ENCODE data around the gene KCND2. TPM values are rescaled to one million over a fixed set of nuclear protein-coding genes. Genes with fewer than 3 reads are reported as not detected.

KCND2 gene
- total RNA-seq, 1 donor from 2014 or later, result 2.9 TPM

- H3K9me3 Mint-ChIP-seq, result no peaks in the 10 kb centered on the region
- H3K27me3 ChIP-seq, result no peaks in the 10 kb centered on the region
- no peak overlapping the region for H3K27ac ChIP-seq
- H3K4me1 ChIP-seq, result no peaks in the 10 kb centered on the region
- H3K4me1 Mint-ChIP-seq, result no peaks in the 10 kb centered on the region
- H2AFZ ChIP-seq (replicated peaks), result no peak overlapping the region
- H3K9me3 ChIP-seq (ENCODE audit: low read depth), result no peaks in the 10 kb centered on the region
- no peaks in the 10 kb centered on the region for H3K27me3 Mint-ChIP-seq (ENCODE audit: insufficient read depth, low read depth)
- no peak overlapping the region for H3K9ac ChIP-seq
- no peak for DNase-seq (ENCODE audit: low spot score)
- no peaks in the 10 kb centered on the region for H3K79me2 ChIP-seq (ENCODE audit: low read depth)
- no peak for TF ChIP-seq EZH2 (IDR thresholded peaks at IDR 0.05)
- no peak for TF ChIP-seq CTCF (IDR thresholded peaks at IDR 0.05)
- TF ChIP-seq EZH2phosphoT487 (IDR thresholded peaks at IDR 0.05), result no peak
- no peaks in the 10 kb centered on the region for H4K20me1 ChIP-seq (ENCODE audit: low read depth)
- no peak overlapping the region for H3K27ac Mint-ChIP-seq
- no peaks in the 10 kb centered on the region for H3K36me3 ChIP-seq
- H3K4me3 Mint-ChIP-seq, result no peak overlapping the region
- no peaks in the 10 kb centered on the region for H3F3A ChIP-seq (ENCODE audit: low read depth)
- no peaks in the 10 kb centered on the region for H3K36me3 Mint-ChIP-seq
- no peak overlapping the region for H3K4me3 ChIP-seq
- H3K4me2 ChIP-seq, result no peak overlapping the region
Measured at GRCh38 chr7:120468611-120469010, 195.6 kb downstream of the KCND2 start.

GRCh38 chr7:120472892-120473291 is 199.9 kb downstream of the KCND2 start:
- Histone ChIP-seq H3F3A (ENCODE audit: low read depth) (no peaks in the 10 kb centered on the region), H4K20me1 (ENCODE audit: low read depth) (no peaks in the 10 kb centered on the region), H3K27ac (no peak overlapping the region), H2AFZ (replicated peaks) (no peak overlapping the region), H3K9me3 (ENCODE audit: low read depth) (no peaks in the 10 kb centered on the region), H3K9ac (no peak overlapping the region), H3K4me1 (no peaks in the 10 kb centered on the region), H3K36me3 (no peaks in the 10 kb centered on the region), H3K4me2 (no peak overlapping the region), H3K4me3 (no peak overlapping the region), H3K79me2 (ENCODE audit: low read depth) (no peaks in the 10 kb centered on the region), H3K27me3 (no peaks in the 10 kb centered on the region)
- Mint-ChIP-seq H3K9me3 (no peaks in the 10 kb centered on the region), H3K4me3 (no peak overlapping the region), H3K4me1 (no peaks in the 10 kb centered on the region), H3K36me3 (no peaks in the 10 kb centered on the region), H3K27ac (no peak overlapping the region), H3K27me3 (ENCODE audit: insufficient read depth, low read depth) (no peaks in the 10 kb centered on the region)
- no peak for DNase-seq (ENCODE audit: low spot score)
- no peak for TF ChIP-seq EZH2phosphoT487 (IDR thresholded peaks at IDR 0.05)
- no peak for TF ChIP-seq EZH2 (IDR thresholded peaks at IDR 0.05)
- no peak for TF ChIP-seq CTCF (IDR thresholded peaks at IDR 0.05)

- H3K36me3 ChIP-seq, result no peaks in the 10 kb centered on the region
- TF ChIP-seq EZH2 (IDR thresholded peaks at IDR 0.05), result no peak
- no peak for TF ChIP-seq EZH2phosphoT487 (IDR thresholded peaks at IDR 0.05)
- no peak for TF ChIP-seq CTCF (IDR thresholded peaks at IDR 0.05)
- no peaks in the 10 kb centered on the region for H3K79me2 ChIP-seq (ENCODE audit: low read depth)
- H3K4me1 Mint-ChIP-seq, result no peaks in the 10 kb centered on the region
- H3K4me1 ChIP-seq, result no peaks in the 10 kb centered on the region
- H3K4me3 Mint-ChIP-seq, result no peak overlapping the region
- no peak overlapping the region for H3K27ac ChIP-seq
- H3K9ac ChIP-seq, result no peak overlapping the region
- no peaks in the 10 kb centered on the region for H3F3A ChIP-seq (ENCODE audit: low read depth)
- no peaks in the 10 kb centered on the region for H3K9me3 Mint-ChIP-seq
- H3K4me3 ChIP-seq, result no peak overlapping the region
- H3K27me3 Mint-ChIP-seq (ENCODE audit: insufficient read depth, low read depth), result no peaks in the 10 kb centered on the region
- H3K27me3 ChIP-seq, result no peaks in the 10 kb centered on the region
- H3K4me2 ChIP-seq, result no peak overlapping the region
- no peak overlapping the region for H3K27ac Mint-ChIP-seq
- H3K9me3 ChIP-seq (ENCODE audit: low read depth), result no peaks in the 10 kb centered on the region
- no peaks in the 10 kb centered on the region for H3K36me3 Mint-ChIP-seq
- no peaks in the 10 kb centered on the region for H4K20me1 ChIP-seq (ENCODE audit: low read depth)
- DNase-seq (ENCODE audit: low spot score), result no peak
- no peak overlapping the region for H2AFZ ChIP-seq (replicated peaks)
Measured at GRCh38 chr7:120473352-120473751, 200.4 kb downstream of the KCND2 start.
